Naive B cell (primary cell): ENCODE results near the gene THSD4. TPM values are rescaled to one million over a fixed set of nuclear protein-coding genes. Genes with fewer than 3 reads are reported as not detected.
"Not testable (repeated sequence)": the region's sequence is repeated elsewhere in the genome, so short reads cannot be mapped to it uniquely, and the experiment has no call there.

Experiments used
- ATAC-seq, 2 donors: fragments of 150-1000 bp; cut with Tn5 transposase; 2 replicates each; pipeline ENCODE4 v1.10.0; 2021; ENCODE audit warnings: low read depth in 2 of 2, mild to moderate bottlenecking in 2 of 2, moderate library complexity in 2 of 2
- DNase-seq: peaks from one replicate; pipeline ENCODE4 v3.0.0; 2022
- H3K27ac Mint-ChIP-seq, 6 donors: one replicate each; pipeline ENCODE4 v1.8.0; 2020 to 2022; ENCODE audit warnings: mild to moderate bottlenecking in 6 of 6, mixed read lengths in 6 of 6, moderate library complexity in 5 of 6, inconsistent platforms in 2 of 6
- H3K27me3 Mint-ChIP-seq, 3 donors: one replicate each; pipeline ENCODE4 v1.8.0; 2021 to 2022; ENCODE audit warnings: mixed read lengths in 3 of 3, mild to moderate bottlenecking in 1 of 3
- H3K36me3 Mint-ChIP-seq, 2 donors: one replicate each; pipeline ENCODE4 v1.8.0; 2020 to 2022; ENCODE audit warnings: mixed read lengths in 2 of 2, inconsistent platforms in 1 of 2, mild to moderate bottlenecking in 1 of 2
- H3K4me1 Mint-ChIP-seq, 3 donors: one replicate each; pipeline ENCODE4 v1.8.0; 2020 to 2022; ENCODE audit warnings: mixed read lengths in 3 of 3, inconsistent platforms in 1 of 3, mild to moderate bottlenecking in 1 of 3, moderate library complexity in 1 of 3
- H3K4me3 Mint-ChIP-seq, 8 donors: one replicate each; pipeline ENCODE4 v1.8.0; 2020 to 2022; ENCODE audit warnings: mild to moderate bottlenecking in 8 of 8, mixed read lengths in 8 of 8, moderate library complexity in 8 of 8, inconsistent platforms in 2 of 8
- H3K9me3 Mint-ChIP-seq, 7 donors: one replicate each; pipeline ENCODE4 v1.8.0; 2020 to 2022; ENCODE audit warnings: mixed read lengths in 7 of 7, mild to moderate bottlenecking in 5 of 7, inconsistent platforms in 2 of 7, moderate library complexity in 1 of 7
- polyA plus RNA-seq, 6 donors: library from polyadenylated mRNA; unstranded; fragments of 300-500 nt; fragmentation: Illumina TruSeq; gene quantifications; one replicate each; pipeline ENCODE4 v1.2.3, GENCODE V29; 2021; ENCODE audit warnings: low read depth in 6 of 6

THSD4 gene
- polyA plus RNA-seq, 6 donors from 2014 or later, result not detected

DNA sequence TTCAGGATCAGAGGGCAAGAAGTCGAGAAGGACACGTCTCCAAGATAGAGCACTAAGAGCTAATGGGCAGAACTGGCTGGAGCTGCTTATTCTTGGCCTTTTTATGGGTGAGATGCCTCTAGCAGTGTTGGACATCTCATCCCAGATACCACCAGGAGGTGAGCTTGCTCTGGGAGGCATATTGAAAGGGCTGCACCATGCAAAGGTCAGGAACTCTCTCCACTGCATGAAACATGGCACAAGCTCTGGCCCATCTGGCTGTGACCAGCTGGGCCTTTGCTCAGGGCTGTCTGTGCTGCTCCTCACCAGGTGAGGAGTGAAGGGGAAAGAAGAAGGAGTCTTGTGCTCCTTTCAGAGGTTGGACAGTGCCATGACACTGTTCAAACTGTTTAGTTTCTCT lies 188.7 kb downstream of the THSD4 start:
- no peak overlapping the region for H3K27ac Mint-ChIP-seq
- no peaks in the 10 kb centered on the region for H3K4me1 Mint-ChIP-seq
- no peaks in the 10 kb centered on the region for H3K36me3 Mint-ChIP-seq
- peaks cover 6 to 15% (median 9%) of the 10 kb centered on the region in 3 donors for H3K27me3 Mint-ChIP-seq
- peak overlapping the region in 1 of 8 donors; percentile 9 for H3K4me3 Mint-ChIP-seq
- ATAC-seq (no peak), DNase-seq (no peak)
- H3K9me3 Mint-ChIP-seq, result peaks cover 0 to 6% (median 0%) of the 10 kb centered on the region in 7 donors

- peaks cover 6 to 9% (median 8%) of the 10 kb centered on the region in 3 donors for H3K27me3 Mint-ChIP-seq
- H3K9me3 Mint-ChIP-seq, result peaks cover 0 to 6% (median 0%) of the 10 kb centered on the region in 7 donors
- DNase-seq (no peak), ATAC-seq (no peak)
- no peak overlapping the region for H3K4me3 Mint-ChIP-seq
- no peaks in the 10 kb centered on the region for H3K36me3 Mint-ChIP-seq
- H3K27ac Mint-ChIP-seq, result no peak overlapping the region
- H3K4me1 Mint-ChIP-seq, result no peaks in the 10 kb centered on the region
Measured at GRCh38 chr15:71304681-71305080, 189.4 kb downstream of the THSD4 start.

- peaks cover 0 to 6% (median under 1%) of the 10 kb centered on the region in 7 donors for H3K9me3 Mint-ChIP-seq
- H3K4me1 Mint-ChIP-seq, result no peaks in the 10 kb centered on the region
- peaks cover 4 to 9% (median 6%) of the 10 kb centered on the region in 3 donors for H3K27me3 Mint-ChIP-seq
- no peak overlapping the region for H3K4me3 Mint-ChIP-seq
- H3K36me3 Mint-ChIP-seq, result no peaks in the 10 kb centered on the region
- H3K27ac Mint-ChIP-seq, result no peak overlapping the region
- ATAC-seq, result no peak
- no peak for DNase-seq
Measured at GRCh38 chr15:71306538-71306937, 191.3 kb downstream of the THSD4 start.

DNA sequence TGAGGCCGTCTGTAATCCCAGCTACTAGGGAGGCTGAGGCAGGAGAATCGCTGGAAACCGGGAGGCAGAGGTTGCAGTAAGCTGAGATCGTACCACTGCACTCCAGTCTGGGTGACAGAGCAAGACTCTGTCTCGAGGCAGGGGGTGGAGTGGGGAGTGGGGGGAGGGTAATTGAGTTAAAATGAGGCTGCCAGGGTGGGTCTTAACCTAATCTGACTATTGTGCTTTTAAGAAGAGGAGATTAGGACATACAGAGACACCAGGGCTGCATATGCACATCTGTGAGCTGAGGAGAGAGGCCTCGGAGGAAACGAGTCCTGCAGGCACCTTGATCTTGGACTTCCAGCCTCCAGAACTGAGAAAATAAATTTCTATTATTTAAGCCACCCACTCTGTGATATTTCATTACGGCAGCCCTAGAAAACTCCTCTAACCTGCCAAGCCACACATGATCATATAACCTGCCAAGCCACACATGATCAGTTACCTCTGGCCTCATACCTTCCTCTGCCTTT lies 197.0 kb downstream of the THSD4 start:
- Mint-ChIP-seq H3K27ac (peak overlapping the region in 1 of 6 donors; percentile 1), H3K4me1 (no peaks in the 10 kb centered on the region), H3K36me3 (no peaks in the 10 kb centered on the region), H3K9me3 (peaks cover 2 to 19% (median 8%) of the 10 kb centered on the region in 7 donors), H3K4me3 (no peak overlapping the region), H3K27me3 (peaks cover 5 to 15% (median 10%) of the 10 kb centered on the region in 3 donors)
- ATAC-seq, result no peak
- DNase-seq, result no peak

GRCh38 chr15:71312731-71313460 lies 197.6 kb downstream of the THSD4 start:
- no peak for DNase-seq
- H3K9me3 Mint-ChIP-seq, result peaks cover 2 to 21% (median 7%) of the 10 kb centered on the region in 7 donors
- H3K27me3 Mint-ChIP-seq, result peaks cover 5 to 15% (median 10%) of the 10 kb centered on the region in 3 donors

DNA sequence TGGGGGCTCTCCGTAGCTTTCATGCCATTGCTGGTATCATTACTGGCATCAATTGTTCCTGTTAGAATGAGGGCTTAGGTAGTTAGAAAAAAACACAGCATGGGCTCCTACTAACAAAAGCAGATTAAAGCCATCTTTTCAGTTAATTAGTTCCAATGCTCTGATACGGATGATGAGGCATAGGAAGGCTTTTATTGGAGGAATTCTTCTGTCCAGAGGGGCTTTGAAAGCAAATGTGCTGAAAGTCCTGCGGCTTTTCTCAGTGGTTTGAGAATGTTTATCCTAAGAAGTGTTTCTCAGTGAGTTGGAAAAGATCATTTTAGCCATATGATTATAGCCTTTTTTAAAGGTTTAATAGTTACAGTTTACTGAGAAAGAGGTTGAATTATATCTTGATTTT lies 198.5 kb downstream of the THSD4 start:
- no peak for DNase-seq
- peaks cover 5 to 15% (median 10%) of the 10 kb centered on the region in 3 donors for H3K27me3 Mint-ChIP-seq
- H3K9me3 Mint-ChIP-seq, result peaks cover 4 to 17% (median 9%) of the 10 kb centered on the region in 7 donors
- H3K4me1 Mint-ChIP-seq, result no peaks in the 10 kb centered on the region
- no peak overlapping the region for H3K4me3 Mint-ChIP-seq
- ATAC-seq, result no peak
- H3K36me3 Mint-ChIP-seq, result no peaks in the 10 kb centered on the region
- no peak overlapping the region for H3K27ac Mint-ChIP-seq

More at GRCh38 chr15:71312731-71313460, 197.6 kb downstream of the THSD4 start:
- H3K36me3 Mint-ChIP-seq, result no peaks in the 10 kb centered on the region
- H3K27ac Mint-ChIP-seq, result peak overlapping the region in 1 of 6 donors; percentile 24
- no peak for ATAC-seq
- H3K4me1 Mint-ChIP-seq, result no peaks in the 10 kb centered on the region
- H3K4me3 Mint-ChIP-seq, result no peak overlapping the region

GRCh38 chr15:71314956-71315537 lies 199.8 kb downstream of the THSD4 start:
- H3K4me1 Mint-ChIP-seq, result no peaks in the 10 kb centered on the region
- peaks cover 4 to 17% (median 10%) of the 10 kb centered on the region in 7 donors for H3K9me3 Mint-ChIP-seq
- H3K27me3 Mint-ChIP-seq, result peaks cover 5 to 15% (median 11%) of the 10 kb centered on the region in 3 donors
- ATAC-seq, result no peak
- no peaks in the 10 kb centered on the region for H3K36me3 Mint-ChIP-seq
- H3K27ac Mint-ChIP-seq, result no peak overlapping the region
- no peak overlapping the region for H3K4me3 Mint-ChIP-seq
- no peak for DNase-seq

DNA sequence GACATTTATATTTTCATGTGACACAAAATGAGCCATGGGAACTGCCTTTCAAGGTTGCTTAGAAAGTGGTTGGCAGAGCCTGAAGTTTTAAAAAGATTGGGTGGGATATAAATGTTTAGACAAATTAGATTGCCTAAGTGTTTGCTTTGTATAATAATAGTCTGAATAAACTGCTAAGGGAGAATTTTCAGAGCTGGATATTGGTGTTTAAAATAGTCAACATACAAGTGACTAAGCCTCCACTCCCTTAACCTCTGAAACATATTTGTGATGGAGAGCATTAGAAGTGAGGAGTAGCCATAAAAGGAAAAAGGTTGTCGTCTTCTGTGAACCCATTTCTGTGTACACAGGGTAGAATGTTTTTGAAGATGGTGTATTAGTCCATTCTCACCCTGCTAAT lies 201.6 kb downstream of the THSD4 start:
- DNase-seq, result no peak
- Mint-ChIP-seq H3K27me3 (peaks cover 5 to 15% (median 10%) of the 10 kb centered on the region in 3 donors), H3K36me3 (no peaks in the 10 kb centered on the region), H3K9me3 (peaks cover under 1 to 17% (median 10%) of the 10 kb centered on the region in 7 donors), H3K27ac (no peak overlapping the region), H3K4me1 (no peaks in the 10 kb centered on the region), H3K4me3 (no peak overlapping the region)
- no peak for ATAC-seq

GRCh38 chr15:71319424-71319823 lies 204.2 kb downstream of the THSD4 start:
- H3K36me3 Mint-ChIP-seq, H3K27ac Mint-ChIP-seq, ATAC-seq, H3K4me3 Mint-ChIP-seq, H3K4me1 Mint-ChIP-seq, DNase-seq: not testable (repeated sequence)
- H3K9me3 Mint-ChIP-seq, result peaks cover 0 to 11% (median 6%) of the 10 kb centered on the region in 7 donors
- peaks cover 5 to 15% (median 8%) of the 10 kb centered on the region in 3 donors for H3K27me3 Mint-ChIP-seq

DNA sequence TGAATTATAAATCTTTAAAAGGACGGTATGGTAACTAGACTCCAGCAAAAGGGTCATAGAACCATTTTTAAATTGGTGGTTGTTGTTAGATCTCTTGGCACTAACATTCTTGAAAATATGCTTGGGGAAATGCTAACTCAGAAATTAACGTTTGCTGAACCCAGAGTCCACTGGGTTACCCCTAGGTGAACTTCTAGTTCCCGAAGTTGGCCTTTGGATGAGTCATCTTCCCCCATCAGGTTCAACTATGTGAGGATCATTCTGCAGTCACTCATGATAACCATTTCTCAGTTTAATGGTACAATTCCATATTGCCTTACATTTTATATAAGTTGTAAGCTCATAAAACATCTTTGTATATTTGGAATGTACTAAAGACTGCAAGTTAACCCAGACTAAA lies 204.7 kb downstream of the THSD4 start:
- peaks cover 4 to 15% (median 5%) of the 10 kb centered on the region in 3 donors for H3K27me3 Mint-ChIP-seq
- peaks cover 0 to 11% (median 5%) of the 10 kb centered on the region in 7 donors for H3K9me3 Mint-ChIP-seq
- no peaks in the 10 kb centered on the region for H3K36me3 Mint-ChIP-seq
- H3K4me1 Mint-ChIP-seq, result no peaks in the 10 kb centered on the region
- H3K4me3 Mint-ChIP-seq, result no peak overlapping the region
- no peak for ATAC-seq
- no peak for DNase-seq
- H3K27ac Mint-ChIP-seq, result no peak overlapping the region

DNA sequence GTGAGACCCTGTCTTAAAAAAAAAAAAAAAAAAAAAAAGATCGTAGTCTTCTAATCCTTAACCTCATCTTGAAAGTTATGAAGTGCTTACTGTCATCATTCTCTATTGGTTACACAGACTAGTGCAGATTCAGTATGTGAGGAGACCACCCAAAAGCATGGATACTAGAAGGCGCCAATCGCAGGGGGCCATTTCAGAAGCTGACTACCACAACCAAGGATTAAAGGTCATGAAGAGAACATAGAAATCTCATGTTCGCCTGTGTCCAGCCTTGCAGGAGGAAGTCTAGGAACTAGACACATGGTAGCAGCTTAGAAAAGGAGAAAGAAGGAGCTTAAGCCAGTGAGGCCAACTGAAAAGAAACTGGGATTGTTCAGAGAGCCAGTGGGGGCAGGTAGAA lies 207.8 kb downstream of the THSD4 start:
- no peak overlapping the region for H3K27ac Mint-ChIP-seq
- no peaks in the 10 kb centered on the region for H3K36me3 Mint-ChIP-seq
- no peak for DNase-seq
- no peak overlapping the region for H3K4me3 Mint-ChIP-seq
- H3K4me1 Mint-ChIP-seq, result no peaks in the 10 kb centered on the region
- no peak for ATAC-seq
- H3K27me3 Mint-ChIP-seq, result peaks cover 0 to 5% (median 0%) of the 10 kb centered on the region in 3 donors
- peaks cover 0 to 7% (median 4%) of the 10 kb centered on the region in 7 donors for H3K9me3 Mint-ChIP-seq

DNA sequence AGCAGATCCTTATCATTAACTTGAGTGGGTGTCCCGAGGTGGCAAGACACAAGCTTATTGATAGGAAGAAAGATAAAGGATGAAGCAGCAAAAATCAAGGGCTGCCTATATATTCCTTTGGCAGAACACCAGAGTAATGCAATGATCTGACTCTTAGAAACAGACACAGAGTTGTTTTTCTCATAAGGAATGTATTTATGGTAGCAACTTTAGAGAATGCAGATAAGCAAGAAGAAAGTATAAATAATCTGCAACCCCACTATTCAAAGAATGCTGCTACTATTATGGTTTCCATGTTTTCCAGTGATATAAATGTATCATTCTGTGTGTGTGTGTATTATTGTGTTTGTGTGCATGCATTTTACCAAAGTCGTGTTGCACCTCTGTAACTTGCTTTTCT lies 208.3 kb downstream of the THSD4 start:
- Mint-ChIP-seq H3K4me1 (no peaks in the 10 kb centered on the region), H3K9me3 (peaks cover 0 to 7% (median 2%) of the 10 kb centered on the region in 7 donors), H3K4me3 (no peak overlapping the region), H3K27me3 (peaks cover 0 to 5% (median 0%) of the 10 kb centered on the region in 3 donors), H3K27ac (no peak overlapping the region), H3K36me3 (no peaks in the 10 kb centered on the region)
- ATAC-seq (no peak), DNase-seq (no peak)

DNA sequence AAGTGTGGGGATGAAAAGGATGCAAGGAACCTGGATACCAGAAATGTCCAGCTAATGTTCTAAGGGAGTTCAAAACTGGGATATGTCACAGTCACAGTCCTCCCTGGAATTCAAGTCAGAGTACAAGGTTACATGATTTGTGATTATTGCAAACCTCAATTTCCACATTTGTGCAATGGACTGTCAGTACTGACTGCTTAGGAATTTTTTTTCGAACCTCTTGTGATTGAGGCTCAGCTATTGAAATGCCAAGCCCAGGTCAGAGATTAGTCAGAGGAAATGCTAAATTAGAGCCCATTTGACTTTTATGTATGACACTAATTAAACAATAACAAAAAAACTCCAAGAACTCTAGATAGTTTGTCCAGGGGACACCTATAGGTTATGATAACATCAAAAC lies 210.2 kb downstream of the THSD4 start:
- H3K27me3 Mint-ChIP-seq, result no peaks in the 10 kb centered on the region
- DNase-seq (no peak), ATAC-seq (no peak)
- no peaks in the 10 kb centered on the region for H3K4me1 Mint-ChIP-seq
- H3K9me3 Mint-ChIP-seq, result peaks cover 0 to 7% (median 0%) of the 10 kb centered on the region in 7 donors
- H3K4me3 Mint-ChIP-seq, result no peak overlapping the region
- H3K27ac Mint-ChIP-seq, result no peak overlapping the region
- no peaks in the 10 kb centered on the region for H3K36me3 Mint-ChIP-seq

- DNase-seq (no peak), ATAC-seq (no peak)
- Mint-ChIP-seq H3K27ac (no peak overlapping the region), H3K36me3 (no peaks in the 10 kb centered on the region), H3K4me1 (no peaks in the 10 kb centered on the region), H3K9me3 (peaks cover 0 to 7% (median 0%) of the 10 kb centered on the region in 7 donors), H3K27me3 (no peaks in the 10 kb centered on the region), H3K4me3 (no peak overlapping the region)
Measured at GRCh38 chr15:71328453-71328852, 213.2 kb downstream of the THSD4 start.
